Measurements from ENCODE around the gene WDR1.
"Not testable (repeated sequence)": the region's sequence is repeated elsewhere in the genome, so short reads cannot be mapped to it uniquely, and the experiment has no call there.

DNA sequence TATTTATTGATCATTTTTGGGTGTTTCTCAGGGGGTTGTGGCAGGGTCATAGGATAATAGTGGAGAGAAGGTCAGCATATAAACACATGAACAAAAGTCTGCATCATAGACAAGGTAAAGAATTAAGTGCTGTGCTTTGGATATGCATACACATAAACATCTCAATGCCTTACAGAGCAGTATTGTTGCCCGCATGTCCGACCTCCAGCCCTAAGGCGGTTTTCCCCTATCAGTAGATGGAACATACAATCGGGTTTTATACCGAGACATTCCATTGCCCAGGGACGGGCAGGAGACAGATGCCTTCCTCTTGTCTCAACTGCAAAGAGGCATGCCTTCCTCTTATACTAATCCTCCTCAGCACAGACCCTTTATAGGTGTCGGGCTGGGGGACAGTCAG is 10.9 kb upstream of the WDR1 start:
- TF ChIP-seq, protein P1, sequence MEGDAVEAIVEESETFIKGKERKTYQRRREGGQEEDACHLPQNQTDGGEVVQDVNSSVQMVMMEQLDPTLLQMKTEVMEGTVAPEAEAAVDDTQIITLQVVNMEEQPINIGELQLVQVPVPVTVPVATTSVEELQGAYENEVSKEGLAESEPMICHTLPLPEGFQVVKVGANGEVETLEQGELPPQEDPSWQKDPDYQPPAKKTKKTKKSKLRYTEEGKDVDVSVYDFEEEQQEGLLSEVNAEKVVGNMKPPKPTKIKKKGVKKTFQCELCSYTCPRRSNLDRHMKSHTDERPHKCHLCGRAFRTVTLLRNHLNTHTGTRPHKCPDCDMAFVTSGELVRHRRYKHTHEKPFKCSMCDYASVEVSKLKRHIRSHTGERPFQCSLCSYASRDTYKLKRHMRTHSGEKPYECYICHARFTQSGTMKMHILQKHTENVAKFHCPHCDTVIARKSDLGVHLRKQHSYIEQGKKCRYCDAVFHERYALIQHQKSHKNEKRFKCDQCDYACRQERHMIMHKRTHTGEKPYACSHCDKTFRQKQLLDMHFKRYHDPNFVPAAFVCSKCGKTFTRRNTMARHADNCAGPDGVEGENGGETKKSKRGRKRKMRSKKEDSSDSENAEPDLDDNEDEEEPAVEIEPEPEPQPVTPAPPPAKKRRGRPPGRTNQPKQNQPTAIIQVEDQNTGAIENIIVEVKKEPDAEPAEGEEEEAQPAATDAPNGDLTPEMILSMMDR (IDR thresholded peaks at IDR 0.05; ENCODE audit: low read depth, low read length, poor library complexity, severe bottlenecking) = not testable (repeated sequence)
- not testable (repeated sequence) for TF ChIP-seq EZH2phosphoT487 (IDR thresholded peaks at IDR 0.05; ENCODE audit: borderline replicate concordance, low read length)

Data from DOHH2 (cell line).